ENCODE data around the gene SLC16A1. TPM values are rescaled to one million over a fixed set of nuclear protein-coding genes. Genes with fewer than 3 reads are reported as not detected.

Gene SLC16A1
- total RNA-seq, 1 experiment from 2014 or later, result 74.7 TPM

GRCh38 chr1:112937495-112937894, 18.5 kb downstream of the SLC16A1 start:
- peak; percentile 49 for DNase-seq (ENCODE audit: low read depth, low spot score)

GRCh38 chr1:112937070-112937469, 18.9 kb downstream of the SLC16A1 start:
- in situ Hi-C loops (cut with HindIII; ENCODE audit: low pct_unique_long_range_greater_than_20kb, low sequenced_read_pairs), result no loop called here
- no peak for DNase-seq (ENCODE audit: low read depth, low spot score)

More at GRCh38 chr1:112937495-112937894, 18.5 kb downstream of the SLC16A1 start:
- in situ Hi-C loops (cut with HindIII; ENCODE audit: low pct_unique_long_range_greater_than_20kb, low sequenced_read_pairs), result no loop called here

GRCh38 chr1:112935461-112936111, 20.4 kb downstream of the SLC16A1 start:
- in situ Hi-C loops (cut with HindIII; ENCODE audit: low pct_unique_long_range_greater_than_20kb, low sequenced_read_pairs), result no loop called here

GRCh38 chr1:112934577-112934976, 21.4 kb downstream of the SLC16A1 start:
- in situ Hi-C loops (cut with HindIII; ENCODE audit: low pct_unique_long_range_greater_than_20kb, low sequenced_read_pairs), result no loop called here
- DNase-seq (ENCODE audit: low read depth, low spot score), result no peak

More at GRCh38 chr1:112935461-112936111, 20.4 kb downstream of the SLC16A1 start:
- no peak for DNase-seq (ENCODE audit: low read depth, low spot score)

GRCh38 chr1:112933820-112934571, 22.0 kb downstream of the SLC16A1 start:
- DNase-seq (ENCODE audit: low read depth, low spot score), result no peak
- in situ Hi-C loops (cut with HindIII; ENCODE audit: low pct_unique_long_range_greater_than_20kb, low sequenced_read_pairs), result no loop called here

GRCh38 chr1:112929979-112930378, 26.0 kb downstream of the SLC16A1 start:
- no peak for DNase-seq (ENCODE audit: low read depth, low spot score)
- in situ Hi-C loops (cut with HindIII; ENCODE audit: low pct_unique_long_range_greater_than_20kb, low sequenced_read_pairs), result no loop called here

- in situ Hi-C loops (cut with HindIII; ENCODE audit: low pct_unique_long_range_greater_than_20kb, low sequenced_read_pairs), result no loop called here
- peak; percentile 32 for DNase-seq (ENCODE audit: low read depth, low spot score)
Observed at GRCh38 chr1:112927462-112927990, 28.5 kb downstream of the SLC16A1 start.

- DNase-seq (ENCODE audit: low read depth, low spot score), result no peak
- in situ Hi-C loops (cut with HindIII; ENCODE audit: low pct_unique_long_range_greater_than_20kb, low sequenced_read_pairs), result no loop called here
Observed at GRCh38 chr1:112926858-112927257, 29.1 kb downstream of the SLC16A1 start.

GRCh38 chr1:112925015-112925414, 31.0 kb downstream of the SLC16A1 start:
- in situ Hi-C loops (cut with HindIII; ENCODE audit: low pct_unique_long_range_greater_than_20kb, low sequenced_read_pairs), result no loop called here
- DNase-seq (ENCODE audit: low read depth, low spot score), result no peak

GRCh38 chr1:112923959-112924349, 32.0 kb downstream of the SLC16A1 start:
- in situ Hi-C loops (cut with HindIII; ENCODE audit: low pct_unique_long_range_greater_than_20kb, low sequenced_read_pairs), result no loop called here

GRCh38 chr1:112923234-112923958, 32.6 kb downstream of the SLC16A1 start:
- DNase-seq (ENCODE audit: low read depth, low spot score), result no peak
- in situ Hi-C loops (cut with HindIII; ENCODE audit: low pct_unique_long_range_greater_than_20kb, low sequenced_read_pairs), result no loop called here

More at GRCh38 chr1:112923959-112924349, 32.0 kb downstream of the SLC16A1 start:
- no peak for DNase-seq (ENCODE audit: low read depth, low spot score)

- in situ Hi-C loops (cut with HindIII; ENCODE audit: low pct_unique_long_range_greater_than_20kb, low sequenced_read_pairs), result no loop called here
- no peak for DNase-seq (ENCODE audit: low read depth, low spot score)
Observed at GRCh38 chr1:112911506-112912220, 44.3 kb downstream of the SLC16A1 start.

GRCh38 chr1:112909847-112910246, 46.1 kb downstream of the SLC16A1 start:
- in situ Hi-C loops (cut with HindIII; ENCODE audit: low pct_unique_long_range_greater_than_20kb, low sequenced_read_pairs), result no loop called here
- DNase-seq (ENCODE audit: low read depth, low spot score), result no peak

- peak; percentile 35 for DNase-seq (ENCODE audit: low read depth, low spot score)
Observed at GRCh38 chr1:112906150-112906698, 49.8 kb downstream of the SLC16A1 start.

GRCh38 chr1:112905395-112906149, 50.4 kb downstream of the SLC16A1 start:
- DNase-seq (ENCODE audit: low read depth, low spot score), result no peak
- in situ Hi-C loops (cut with HindIII; ENCODE audit: low pct_unique_long_range_greater_than_20kb, low sequenced_read_pairs), result no loop called here

More at GRCh38 chr1:112906150-112906698, 49.8 kb downstream of the SLC16A1 start:
- in situ Hi-C loops (cut with HindIII; ENCODE audit: low pct_unique_long_range_greater_than_20kb, low sequenced_read_pairs), result no loop called here

- in situ Hi-C loops (cut with HindIII; ENCODE audit: low pct_unique_long_range_greater_than_20kb, low sequenced_read_pairs), result no loop called here
- no peak for DNase-seq (ENCODE audit: low read depth, low spot score)
Observed at GRCh38 chr1:112904831-112905261, 51.1 kb downstream of the SLC16A1 start.

Measured in SK-MEL-5 (cell line).